COLO829 (cell line): ENCODE data around the gene ERFL.
"Not testable (repeated sequence)": the region's sequence is repeated elsewhere in the genome, so short reads cannot be mapped to it uniquely, and the experiment has no call there.

Experiments
- DNase-seq: peaks from one replicate; pipeline ENCODE4 v3.0.0; 2012; ENCODE audit warnings: low spot score

Gene ERFL

GRCh38 chr19:41941410-41942202, 13.4 kb upstream of the ERFL start:
- DNase-seq, result no peak

- DNase-seq, result no peak
These were observed 12.6 kb upstream of the ERFL start for GRCh38 chr19:41940731-41941409.

DNA sequence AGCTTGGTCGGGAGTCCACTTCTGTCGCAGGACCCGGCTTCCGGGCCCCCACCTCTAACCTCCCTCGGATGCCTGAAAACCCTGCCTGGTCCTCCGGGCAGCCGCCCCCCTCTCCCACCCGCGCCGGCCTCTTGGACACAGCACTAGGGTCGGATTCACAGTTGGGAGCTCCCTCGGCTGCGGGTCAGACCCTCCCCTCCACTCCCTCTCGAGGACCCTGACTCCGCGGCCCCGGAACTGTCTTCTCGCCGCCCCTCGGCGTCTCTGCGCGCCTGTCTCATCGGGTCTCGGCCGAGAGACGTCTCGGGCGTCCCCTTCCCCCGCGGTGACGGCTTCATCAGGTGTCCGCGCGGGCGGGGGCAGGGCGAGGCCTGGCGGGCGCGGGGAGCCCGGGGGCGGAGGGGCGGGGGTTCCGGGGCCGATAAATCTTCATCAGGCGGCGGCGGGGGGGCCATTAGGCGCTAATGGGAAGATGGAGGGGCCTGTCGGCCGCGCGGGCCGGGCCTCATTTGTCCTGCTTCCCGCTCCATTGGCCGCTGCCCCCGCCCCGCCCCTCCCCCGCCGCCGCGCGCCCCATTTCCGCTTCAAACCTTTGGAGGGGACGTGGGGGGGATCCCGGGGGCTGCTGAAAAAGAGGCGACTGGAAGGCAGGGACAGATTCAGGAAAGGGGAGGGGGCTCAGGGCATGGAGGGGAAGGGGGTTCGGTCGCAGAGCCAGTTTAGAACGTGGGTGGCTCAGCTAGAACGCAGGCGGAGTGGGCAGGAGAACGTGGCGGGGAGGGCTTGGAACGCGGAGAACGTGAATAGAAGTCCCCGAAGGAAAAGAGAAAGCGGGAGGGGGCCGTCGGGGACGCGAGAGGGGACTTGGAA, 11.8 kb upstream of the ERFL start:
- DNase-seq, result peak; percentile 30

- not testable (repeated sequence) for DNase-seq
These were observed 11.0 kb upstream of the ERFL start for GRCh38 chr19:41939209-41939608.

GRCh38 chr19:41937525-41938468, 9.5 kb upstream of the ERFL start:
- no peak for DNase-seq

DNA sequence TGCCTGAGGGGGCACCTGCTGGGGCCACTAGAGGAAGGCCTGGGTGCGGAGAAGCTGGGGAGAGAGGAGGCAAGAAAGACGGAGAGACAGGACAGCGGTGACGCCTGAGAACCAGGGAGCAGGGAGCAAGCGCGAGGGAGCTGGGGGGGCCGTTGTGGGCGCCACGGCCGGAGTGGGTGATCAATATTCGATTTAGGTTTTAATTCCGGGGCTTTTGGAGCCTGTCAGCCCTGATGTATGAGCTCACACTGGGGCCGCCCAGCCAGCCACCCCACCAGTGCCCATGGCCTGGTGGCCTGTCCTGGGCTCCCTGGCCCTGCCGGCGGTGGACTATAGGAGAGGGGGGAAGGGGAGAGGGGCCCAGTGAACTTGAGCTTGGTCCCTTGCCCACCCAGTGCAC, 8.7 kb upstream of the ERFL start:
- no peak for DNase-seq

DNA sequence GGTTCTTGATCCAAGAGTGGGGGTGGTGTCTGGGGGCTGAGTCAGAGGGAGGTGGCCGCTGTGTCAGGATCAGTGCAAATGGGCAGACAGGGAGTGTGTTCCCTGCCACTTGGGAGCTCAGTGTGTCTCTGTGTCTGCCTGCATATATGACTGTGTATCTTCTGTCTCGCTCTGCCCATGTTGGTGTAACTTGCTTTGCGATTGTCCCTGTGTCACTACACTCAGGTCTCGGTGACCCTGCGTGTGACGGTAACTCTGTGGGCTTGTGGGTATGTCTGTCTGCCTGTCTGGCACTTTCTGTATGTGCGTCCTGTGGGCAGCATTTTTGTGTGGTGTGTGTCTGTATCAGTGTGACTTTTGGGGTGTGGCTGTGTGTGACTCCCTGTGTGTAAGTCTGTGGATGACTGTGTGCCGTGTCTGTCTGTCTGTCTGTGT, 8.2 kb upstream of the ERFL start:
- no peak for DNase-seq

DNA sequence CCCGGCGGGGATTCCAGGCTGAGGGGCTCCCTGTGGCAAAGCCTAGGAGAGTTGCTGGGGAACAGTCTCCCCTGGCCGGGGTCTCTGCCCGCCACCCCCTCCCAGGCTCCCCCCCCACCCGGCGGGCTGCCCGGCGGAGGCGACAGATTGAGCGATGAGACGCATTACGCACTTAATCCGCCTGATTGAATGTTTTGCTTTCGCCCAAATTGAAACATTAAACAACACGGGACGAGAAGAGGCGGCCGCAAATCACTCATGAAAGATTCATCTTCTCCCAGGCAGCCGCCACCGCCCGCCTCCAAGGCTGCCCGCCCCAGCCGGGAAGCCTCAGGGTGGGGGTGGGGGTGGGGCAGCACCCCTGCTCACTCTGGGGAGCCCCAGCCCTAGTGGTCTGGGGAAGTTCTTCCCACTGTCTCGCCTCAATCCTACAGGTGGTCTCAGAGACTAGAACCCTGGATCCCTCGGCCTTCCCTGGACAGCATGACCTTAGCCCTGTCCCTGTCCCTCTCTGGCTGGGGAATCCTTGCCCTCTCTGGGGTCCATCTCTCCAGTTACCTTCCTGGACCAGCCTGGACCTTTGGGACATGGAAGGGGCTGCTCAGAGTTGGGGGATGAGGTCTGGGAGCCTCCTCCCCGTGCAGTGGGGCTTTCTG, 7.6 kb upstream of the ERFL start:
- DNase-seq, result no peak

DNA sequence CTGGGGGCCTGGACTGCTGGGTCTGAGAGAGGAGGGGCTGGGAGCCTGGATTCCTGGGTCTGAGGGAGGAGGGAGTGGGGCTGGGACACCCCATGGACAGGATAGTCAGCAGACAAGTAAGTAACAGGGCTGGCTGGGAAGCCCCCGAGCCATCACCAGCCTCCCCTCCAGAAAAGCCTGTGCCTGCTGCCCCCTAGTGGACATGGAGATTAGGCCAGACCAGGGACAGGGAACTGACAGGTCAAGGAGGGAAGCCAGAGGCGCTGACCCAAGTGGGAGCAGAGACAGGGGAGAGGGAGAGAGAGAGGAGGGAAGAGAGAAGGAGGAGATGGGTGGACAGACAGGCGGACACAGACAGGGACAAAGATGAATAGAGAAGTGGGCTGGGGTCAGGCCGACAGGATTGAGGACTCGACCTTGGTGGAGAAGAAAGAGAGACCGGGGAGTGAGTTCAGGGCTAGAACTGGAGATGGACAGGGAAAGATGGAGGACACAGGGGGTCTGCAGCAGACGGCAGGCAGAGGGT, 6.7 kb upstream of the ERFL start:
- DNase-seq, result peak; percentile 63

- no peak for DNase-seq
These were observed 5.6 kb upstream of the ERFL start for GRCh38 chr19:41933693-41934426.

DNA sequence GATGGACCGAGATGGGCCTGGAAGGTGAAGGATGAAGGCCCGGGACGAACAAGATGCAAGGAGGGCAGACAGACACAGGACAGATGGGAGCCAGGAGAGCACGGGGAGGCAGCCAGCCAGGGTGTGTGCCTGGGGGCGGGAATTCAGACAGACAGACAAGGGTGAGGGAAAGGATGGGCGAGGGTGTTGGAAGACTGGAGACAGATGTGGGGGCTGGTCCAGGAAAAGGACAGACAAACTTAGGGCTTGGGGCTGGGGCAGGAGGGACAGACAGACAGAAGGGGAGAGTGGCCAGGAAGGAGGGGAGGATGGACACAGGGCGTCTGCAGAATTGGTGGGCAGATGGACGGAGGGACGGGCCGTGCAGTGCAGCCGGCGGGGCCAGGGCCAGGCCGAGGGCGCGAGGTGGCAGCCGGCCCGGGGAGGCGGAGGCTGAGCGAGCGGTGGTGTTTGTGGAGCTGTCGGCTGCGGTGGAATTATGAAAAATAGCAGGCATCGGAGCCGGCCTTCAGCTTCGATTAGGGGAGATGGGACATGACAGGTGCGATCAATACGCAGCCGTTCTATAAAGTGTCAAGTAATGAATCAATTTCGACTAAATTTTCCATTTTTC, 4.6 kb upstream of the ERFL start:
- DNase-seq, result no peak

DNA sequence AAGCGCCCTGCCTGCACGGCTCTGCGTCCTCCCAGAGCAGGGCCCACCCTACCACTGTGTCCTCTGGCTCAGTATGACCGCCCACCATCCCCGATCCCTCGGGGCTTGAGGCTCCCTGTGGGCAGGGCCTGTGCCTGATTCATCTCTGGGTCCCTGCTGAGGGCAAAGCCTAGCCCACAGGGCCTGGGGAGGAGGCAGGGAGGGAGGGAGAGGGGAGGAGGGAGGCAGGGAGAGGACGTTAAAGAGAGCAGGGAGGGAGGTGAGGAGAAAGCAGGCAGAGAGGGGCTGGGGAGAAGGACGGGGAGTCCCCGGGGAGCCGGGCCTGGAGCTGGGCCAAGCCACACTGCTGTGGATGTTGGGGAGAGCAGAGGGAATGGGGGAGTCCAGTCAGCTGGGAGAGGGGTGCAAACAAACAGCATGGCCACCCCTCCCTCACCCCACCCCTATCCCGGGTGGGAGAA, 4.0 kb upstream of the ERFL start:
- no peak for DNase-seq

GRCh38 chr19:41930926-41931592, 2.8 kb upstream of the ERFL start:
- DNase-seq, result no peak

DNA sequence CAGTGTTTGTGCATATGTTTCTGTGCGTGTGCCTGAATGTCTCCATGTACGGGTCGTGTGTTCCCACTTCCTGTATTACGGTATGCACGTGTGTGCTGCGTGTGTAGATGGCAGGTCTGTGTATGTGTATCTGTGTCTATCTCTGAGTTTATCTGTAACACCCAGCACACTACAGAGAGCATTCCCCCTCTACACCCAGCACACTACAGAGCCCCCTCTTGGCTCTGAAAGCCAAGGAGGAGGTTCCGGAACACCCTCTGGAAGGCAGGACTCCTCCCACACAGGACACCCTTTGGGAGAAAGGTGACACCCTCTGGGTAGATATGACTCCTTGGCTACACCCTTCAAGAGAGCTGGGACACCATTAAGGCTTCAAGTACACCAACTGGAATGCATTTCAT, 2.1 kb upstream of the ERFL start:
- DNase-seq, result no peak

- DNase-seq, result no peak
These were observed 1.4 kb upstream of the ERFL start for GRCh38 chr19:41929536-41930071.

GRCh38 chr19:41928754-41929535, 696 bp upstream of the ERFL start:
- DNase-seq, result no peak

GRCh38 chr19:41927497-41928192, 604 bp downstream of the ERFL start:
- DNase-seq, result no peak
